Esophagus squamous epithelium (tissue), 5 donors: Measurements from ENCODE around the gene TMC8. TPM values are rescaled to one million over a fixed set of nuclear protein-coding genes. Genes with fewer than 3 reads are reported as not detected.
A peak's percentile ranks its signal among the peaks of the same experiment; 100 is the strongest.

Experiments
- DNase-seq: peaks from one replicate; lab custom pipeline; 2025; lab: John Stamatoyannopoulos, UW
- H3K27ac ChIP-seq, 4 donors: fragments of 200-600 bp; sonication (generic); one replicate each; pipeline ENCODE4 v1.5.1; 2016 to 2019; ENCODE audit warnings: mild to moderate bottlenecking in 1 of 4
- H3K27me3 ChIP-seq, 4 donors: fragments of 200-600 bp; sonication (generic); 1 replicate in 3 of 4; 2 replicates in 1 of 4; pipeline versions ENCODE4 v1.5.1 to v1.6.0; 2017 to 2021; ENCODE audit warnings: antibody characterized with exemption in 1 of 4
- H3K36me3 ChIP-seq, 3 donors: fragments of 200-600 bp; sonication (generic); one replicate each; pipeline ENCODE4 v1.5.1; 2016 to 2019
- H3K4me1 ChIP-seq, 3 donors: fragments of 200-600 bp; sonication (generic); one replicate each; pipeline ENCODE4 v1.5.1; 2017 to 2019
- H3K4me3 ChIP-seq, 4 donors: fragments of 200-600 bp; sonication (generic); 1 replicate in 3 of 4; 2 replicates in 1 of 4; pipeline ENCODE4 v1.5.1; 2016 to 2019; ENCODE audit warnings: mild to moderate bottlenecking in 2 of 4, moderate library complexity in 1 of 4
- H3K9me3 ChIP-seq, 3 donors: fragments of 200-600 bp; sonication (generic); one replicate each; pipeline ENCODE4 v1.5.1; 2016 to 2019
- CTCF ChIP-seq, 6 experiments: fragments of 450-650 bp in 4 of 6; fragments of 200-600 bp in 2 of 6; sonication (generic) in 2 of 6; IDR thresholded peaks; one replicate each; pipeline ENCODE4 v1.5.1; 2016 to 2019; ENCODE audit warnings: antibody characterized with exemption in 6 of 6, mild to moderate bottlenecking in 4 of 6, moderate library complexity in 4 of 6
- POLR2A ChIP-seq, 4 donors: fragments of 450-650 bp; IDR thresholded peaks; one replicate each; pipeline ENCODE4 v1.6.1; 2017; ENCODE audit warnings: antibody characterized with exemption in 4 of 4, mild to moderate bottlenecking in 4 of 4, moderate library complexity in 3 of 4
- WGBS, 2 donors: methylation state at CpG; one replicate each; pipeline ENCODE4 v1.1.5; 2018; 5-methylcytosine and 5-hydroxymethylcytosine counted together
- intact Hi-C: fragments of 100-400 bp; cut with DNase I; formaldehyde crosslinking; loops from one replicate; pipeline ENCODE4 v1.15.0; 2022
- total RNA-seq, 4 donors: library from RNA; depleted of rRNA; stranded (reverse); fragments of >200 nt; gene quantifications; one replicate each; pipeline ENCODE4 v1.1.0, GENCODE V29; 2016
- donor health status: DM: yes; HTN: yes; CAD: no.

Gene TMC8
- total RNA-seq, 4 donors from 2014 or later: 1.00 to 5.7 (median 1.5) TPM

GRCh38 chr17:78176548-78177025 lies 46.0 kb downstream of the TMC8 start:
- intact Hi-C loops: loop anchor here (2.0 kb wide), 1 partner anchor 64 kb away; no protein-coding TSS in a partner anchor
- H3K4me1 ChIP-seq: peaks cover 43 to 83% (median 77%) of the 10 kb centered on the region in 3 donors
- no peak for DNase-seq
- no peaks in the 10 kb centered on the region for H3K27me3 ChIP-seq
- 17 to 40% methylated on average over 1 to 13 of the region's 14 CpGs for WGBS, 2 donors
- no peaks in the 10 kb centered on the region for H3K9me3 ChIP-seq
- peak; percentile 69 to 94 (median 92) for TF ChIP-seq CTCF (IDR thresholded peaks at IDR 0.05)
- no peak for TF ChIP-seq POLR2A (IDR thresholded peaks at IDR 0.05)
- H3K36me3 ChIP-seq: peaks cover 0 to 17% (median 0%) of the 10 kb centered on the region in 3 donors
- H3K27ac ChIP-seq: peak overlapping the region in 3 of 4 donors; percentile 82 to 98 (median 94)
- no peak overlapping the region for H3K4me3 ChIP-seq

- H3K4me1 ChIP-seq: peaks cover 23 to 60% (median 49%) of the 10 kb centered on the region in 3 donors
- no peaks in the 10 kb centered on the region for H3K36me3 ChIP-seq
- H3K4me3 ChIP-seq: no peak overlapping the region
- peak overlapping the region; percentile 52 to 86 (median 70) for H3K27ac ChIP-seq
- WGBS, 2 donors: 23 to 60% methylated on average over 1 to 2 of the region's 17 CpGs
- TF ChIP-seq CTCF (IDR thresholded peaks at IDR 0.05): no peak
- peak in 1 of 4 donors; percentile 40 for TF ChIP-seq POLR2A (IDR thresholded peaks at IDR 0.05)
- no peaks in the 10 kb centered on the region for H3K27me3 ChIP-seq
- intact Hi-C loops: no loop called here
- DNase-seq: no peak
- no peaks in the 10 kb centered on the region for H3K9me3 ChIP-seq
Observed at GRCh38 chr17:78179372-78179771, 48.8 kb downstream of the TMC8 start.

GRCh38 chr17:78180083-78180482 lies 49.5 kb downstream of the TMC8 start:
- H3K9me3 ChIP-seq: no peaks in the 10 kb centered on the region
- H3K27ac ChIP-seq: peak overlapping the region; percentile 52 to 86 (median 70)
- no peaks in the 10 kb centered on the region for H3K36me3 ChIP-seq
- WGBS, 2 donors: 58 to 63% methylated on average over 14 of the region's 14 CpGs
- TF ChIP-seq CTCF (IDR thresholded peaks at IDR 0.05) (no peak), POLR2A (IDR thresholded peaks at IDR 0.05) (no peak)
- intact Hi-C loops: no loop called here
- no peaks in the 10 kb centered on the region for H3K27me3 ChIP-seq
- DNase-seq: no peak
- peaks cover 19 to 60% (median 42%) of the 10 kb centered on the region in 3 donors for H3K4me1 ChIP-seq
- peak overlapping the region in 2 of 4 donors; percentile 1 to 23 for H3K4me3 ChIP-seq

GRCh38 chr17:78180508-78180907 lies 49.9 kb downstream of the TMC8 start:
- Histone ChIP-seq H3K27ac (peak overlapping the region in 3 of 4 donors; percentile 49 to 70 (median 69)), H3K36me3 (no peaks in the 10 kb centered on the region), H3K4me3 (no peak overlapping the region), H3K27me3 (no peaks in the 10 kb centered on the region), H3K4me1 (peaks cover 15 to 60% (median 38%) of the 10 kb centered on the region in 3 donors), H3K9me3 (no peaks in the 10 kb centered on the region)
- TF ChIP-seq CTCF (IDR thresholded peaks at IDR 0.05): no peak
- TF ChIP-seq POLR2A (IDR thresholded peaks at IDR 0.05): no peak
- no peak for DNase-seq
- WGBS, 2 donors: 59 to 73% methylated on average over 2 of the region's 2 CpGs
- intact Hi-C loops: no loop called here

- Histone ChIP-seq H3K4me3 (no peak overlapping the region), H3K9me3 (no peaks in the 10 kb centered on the region), H3K4me1 (peaks cover 11 to 58% (median 30%) of the 10 kb centered on the region in 3 donors), H3K27ac (no peak overlapping the region), H3K27me3 (no peaks in the 10 kb centered on the region), H3K36me3 (no peaks in the 10 kb centered on the region)
- no peak for DNase-seq
- WGBS, 2 donors: 91 to 94% methylated on average over 10 to 13 of the region's 13 CpGs
- TF ChIP-seq POLR2A (IDR thresholded peaks at IDR 0.05) (no peak), CTCF (IDR thresholded peaks at IDR 0.05) (no peak)
- intact Hi-C loops: no loop called here
Observed at GRCh38 chr17:78182504-78182903, 51.9 kb downstream of the TMC8 start.
